ENCODE data around the gene UBE2I. TPM values are rescaled to one million over a fixed set of nuclear protein-coding genes. Genes with fewer than 3 reads are reported as not detected.

The UBE2I gene
- total and polyA plus RNA-seq, 2 of the 4 experiments (the other 2 are of a cell fraction) = 30.8 to 140 TPM

GRCh38 chr16:1341495-1342420 is 32.3 kb downstream of the UBE2I start:
- Histone ChIP-seq H4K5ac (ENCODE audit: low read depth, low read length) (no peak overlapping the region), H3K14ac (replicated peaks; ENCODE audit: low read depth, low read length) (no peak overlapping the region), H4K91ac (ENCODE audit: insufficient read depth, low read depth, low read length) (no peak overlapping the region), H2BK20ac (ENCODE audit: low read depth, low read length) (no peak overlapping the region), H3K18ac (ENCODE audit: low read depth, low read length) (no peak overlapping the region), H3K36me3 (ENCODE audit: control insufficient read depth, insufficient read depth, low read length) (no peaks in the 10 kb centered on the region), H4K20me1 (ENCODE audit: insufficient read depth, low read length) (no peaks in the 10 kb centered on the region; the same call in 1 of the 2 replicates), H2BK120ac (ENCODE audit: low read depth, low read length) (no peak overlapping the region), H3K9me1 (ENCODE audit: insufficient read depth, low read length) (no peaks in the 10 kb centered on the region), H3K27ac (ENCODE audit: insufficient read depth, low read length) (no peak overlapping the region), H3K56ac (ENCODE audit: extremely low read depth, insufficient read depth, low read length) (no peak overlapping the region), H2AK5ac (ENCODE audit: low read depth, low read length) (no peak overlapping the region; the same call in 1 of the 2 replicates), H3K27me3 (ENCODE audit: control insufficient read depth, insufficient read depth, low read length) (peaks cover 2% of the 10 kb centered on the region; the same call in 1 of the 2 replicates), H3K79me1 (ENCODE audit: low read depth in 1 of 2, low read length in 2 of 2) (no peaks in the 10 kb centered on the region), H3K4me2 (ENCODE audit: low read depth, low read length) (no peak overlapping the region), H3K23ac (ENCODE audit: low read depth, low read length) (no peak overlapping the region), H4K8ac (ENCODE audit: low read depth in 2 of 2, low read length in 2 of 2) (no peak overlapping the region), H2BK15ac (ENCODE audit: low read depth, low read length) (no peak overlapping the region), H2AK9ac (replicated peaks; ENCODE audit: low read depth, low read length, poor library complexity) (no peak overlapping the region), H3K4me1 (ENCODE audit: control insufficient read depth, insufficient read depth, low read length) (0 out of 2 replicates have a peak, but pooled peaks cover 2% of the 10 kb centered on the region), H3K9ac (ENCODE audit: low read depth, low read length) (no peak overlapping the region), H3K9me3 (ENCODE audit: control insufficient read depth, insufficient read depth, low read length) (no peaks in the 10 kb centered on the region), H3K4ac (ENCODE audit: low read depth, low read length) (no peak overlapping the region), H2BK5ac (ENCODE audit: low read depth, low read length, poor library complexity, severe bottlenecking) (no peak overlapping the region), H2AFZ (replicated peaks; ENCODE audit: low read length, poor library complexity) (no peak overlapping the region), H3K4me3 (ENCODE audit: insufficient read depth, low read depth, low read length) (no peak overlapping the region)
- ChIA-PET POLR2A (ENCODE audit: unreplicated experiment) (no interaction called here), CTCF (no interaction called here)
- no peak for TF ChIP-seq SMC3 (IDR thresholded peaks at IDR 0.05; ENCODE audit: low read depth, low read length)
- no peak for TF ChIP-seq POLR2A (IDR thresholded peaks at IDR 0.05; ENCODE audit: low read depth, low read length)
- TF ChIP-seq BHLHE40 (IDR thresholded peaks at IDR 0.05; ENCODE audit: low read depth, low read length) = no peak
- no peak for TF ChIP-seq CEBPB (IDR thresholded peaks at IDR 0.05; ENCODE audit: low read depth, low read length)
- no peak for TF ChIP-seq NFE2L2 (IDR thresholded peaks at IDR 0.05; ENCODE audit: low read depth, low read length)
- TF ChIP-seq MAFK (IDR thresholded peaks at IDR 0.05; ENCODE audit: low read depth, low read length) = no peak
- DNase-seq (no peak), ATAC-seq (ENCODE audit: low read depth) (no peak)
- intact Hi-C loops (cut with micrococcal nuclease) = no loop called here
- in situ Hi-C loops (cut with MboI; ENCODE audit: low sequenced_read_pairs) = no loop called here
- dilution Hi-C loops (cut with HindIII; ENCODE audit: low sequenced_read_pairs, unreplicated experiment) = no loop called here
- no TSS peak for BruUV-seq (replicated peaks)
- whole genome bisulfite sequencing, 2 experiments (ENCODE audit: extremely low coverage in 2 of 2, insufficient read length in 1 of 2) = 90% methylated on average over 25 of the region's 39 CpGs; no CpG with 5 or more reads in 1 of the 2 experiments
